OCI-LY1 (cell line): ENCODE data around the gene ZFHX3.

Experiments used
- H2AFZ ChIP-seq: fragments of 200-600 bp; sonication (generic), shearing (Covaris generic); 2 replicates; pipeline ENCODE4 v1.6.0; 2014; ENCODE audit warnings: antibody characterized with exemption, mild to moderate bottlenecking, low read length
- H3F3A ChIP-seq: fragments of 200-600 bp; sonication (generic), shearing (Covaris generic); 2 replicates; pipeline ENCODE4 v1.6.0; 2014; ENCODE audit warnings: mild to moderate bottlenecking, antibody characterized with exemption, low read length, moderate library complexity; ENCODE audit not compliant: insufficient read depth
- H3K27ac ChIP-seq: fragments of 200-600 bp; sonication (generic); 2 replicates; pipeline ENCODE4 v1.5.1; 2014; ENCODE audit warnings: low read length, mixed run types, mild to moderate bottlenecking, low read depth; ENCODE audit not compliant: poor library complexity, severe bottlenecking
- H3K27me3 ChIP-seq: fragments of 200-600 bp; sonication (generic); 2 replicates; pipeline ENCODE4 v1.6.0; 2014; ENCODE audit warnings: antibody characterized with exemption, mild to moderate bottlenecking, low read length, moderate library complexity; ENCODE audit not compliant: insufficient read depth
- H3K36me3 ChIP-seq: fragments of 200-600 bp; sonication (generic); 2 replicates; pipeline ENCODE4 v1.6.1; 2014; ENCODE audit warnings: mild to moderate bottlenecking, antibody characterized with exemption, low read length, moderate library complexity, mixed read lengths; ENCODE audit not compliant: insufficient read depth
- H3K4me1 ChIP-seq: fragments of 200-600 bp; sonication (generic); 2 replicates; pipeline ENCODE4 v1.5.1; 2014; ENCODE audit warnings: mild to moderate bottlenecking, low read length, moderate library complexity; ENCODE audit not compliant: insufficient read depth, severe bottlenecking
- H3K4me2 ChIP-seq: fragments of 200-600 bp; sonication (generic), shearing (Covaris generic); 2 replicates; pipeline ENCODE4 v1.6.1; 2014; ENCODE audit warnings: low read length
- H3K4me3 ChIP-seq: fragments of 200-600 bp; sonication (generic); 2 replicates; pipeline ENCODE4 v1.5.1; 2014; ENCODE audit warnings: low read length, low read depth, mild to moderate bottlenecking, mixed read lengths; ENCODE audit not compliant: poor library complexity, severe bottlenecking
- H3K79me2 ChIP-seq: fragments of 200-600 bp; shearing (Covaris generic); 2 replicates; pipeline ENCODE4 v1.6.1; 2016; ENCODE audit warnings: mixed run types, low read length, mixed read lengths; ENCODE audit not compliant: insufficient read depth
- H3K9ac ChIP-seq: fragments of 200-600 bp; sonication (generic), shearing (Covaris generic); 2 replicates; pipeline ENCODE4 v1.6.1; 2014; ENCODE audit warnings: mild to moderate bottlenecking, low read length, mixed read lengths
- H3K9me2 ChIP-seq: fragments of 200-600 bp; sonication (generic), shearing (Covaris generic); 2 replicates; pipeline ENCODE4 v1.6.1; 2014; ENCODE audit warnings: low read depth, mild to moderate bottlenecking, low read length, mixed read lengths
- H3K9me3 ChIP-seq: fragments of 200-600 bp; shearing (Covaris generic); 2 replicates; pipeline ENCODE4 v1.6.1; 2014; ENCODE audit warnings: low read length, mixed read lengths
- H4K20me1 ChIP-seq: fragments of 200-600 bp; sonication (generic), shearing (Covaris generic); 2 replicates; pipeline ENCODE4 v1.6.0; 2016; ENCODE audit warnings: mild to moderate bottlenecking, low read length; ENCODE audit not compliant: insufficient read depth
- EZH2 ChIP-seq: fragments of 200-600 bp; sonication (generic), shearing (Covaris generic); IDR thresholded peaks from 2 replicates; pipeline ENCODE4 v1.8.0; 2017; ENCODE audit warnings: borderline replicate concordance, mixed run types, mild to moderate bottlenecking, antibody characterized with exemption, low read length, moderate library complexity, mixed read lengths
- TF ChIP-seq, protein P1 (sequence below): fragments of 200-600 bp; sonication (generic), shearing (Covaris generic); IDR thresholded peaks from 2 replicates; pipeline ENCODE4 v1.5.1; 2017; ENCODE audit warnings: mild to moderate bottlenecking, antibody characterized with exemption, low read length, moderate library complexity, mixed read lengths

The ZFHX3 gene

DNA sequence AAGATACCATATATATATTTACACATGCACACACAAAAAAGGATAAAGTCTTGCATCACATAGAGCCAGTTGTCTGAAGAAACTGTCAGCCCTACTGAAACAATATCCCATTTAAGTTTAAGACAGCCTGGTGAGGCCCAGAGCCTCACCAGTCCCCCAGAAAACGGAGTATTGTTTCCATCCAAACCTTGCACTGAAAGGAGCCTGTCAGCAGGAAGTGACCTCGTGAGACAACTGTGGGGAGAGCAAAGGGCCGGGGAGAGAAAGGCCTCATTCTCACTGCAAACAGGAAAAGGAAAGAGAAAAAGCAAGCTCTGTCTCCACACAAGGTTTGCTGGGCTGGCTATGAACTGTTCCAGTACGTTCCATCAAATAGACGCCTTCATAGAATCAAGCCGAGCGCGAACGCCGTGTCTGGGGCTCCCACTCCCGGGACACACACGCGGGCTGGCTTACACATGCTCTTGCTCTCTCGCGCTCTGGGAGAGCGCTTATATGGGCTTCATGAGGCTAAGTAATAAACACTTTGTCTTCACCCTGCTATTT, 44.4 kb upstream of the ZFHX3 start:
- Histone ChIP-seq H3K79me2 (no peaks in the 10 kb centered on the region), H3K4me2 (no peak overlapping the region), H3K4me3 (no peak overlapping the region), H3K4me1 (no peaks in the 10 kb centered on the region), H3K27ac (no peak overlapping the region), H3K9ac (no peak overlapping the region), H3K36me3 (no peaks in the 10 kb centered on the region), H3K9me2 (no peaks in the 10 kb centered on the region), H3K27me3 (no peaks in the 10 kb centered on the region), H3K9me3 (no peaks in the 10 kb centered on the region), H4K20me1 (no peaks in the 10 kb centered on the region), H3F3A (no peaks in the 10 kb centered on the region), H2AFZ (no peak overlapping the region)
- TF ChIP-seq EZH2, result no peak
- TF ChIP-seq, protein P1, sequence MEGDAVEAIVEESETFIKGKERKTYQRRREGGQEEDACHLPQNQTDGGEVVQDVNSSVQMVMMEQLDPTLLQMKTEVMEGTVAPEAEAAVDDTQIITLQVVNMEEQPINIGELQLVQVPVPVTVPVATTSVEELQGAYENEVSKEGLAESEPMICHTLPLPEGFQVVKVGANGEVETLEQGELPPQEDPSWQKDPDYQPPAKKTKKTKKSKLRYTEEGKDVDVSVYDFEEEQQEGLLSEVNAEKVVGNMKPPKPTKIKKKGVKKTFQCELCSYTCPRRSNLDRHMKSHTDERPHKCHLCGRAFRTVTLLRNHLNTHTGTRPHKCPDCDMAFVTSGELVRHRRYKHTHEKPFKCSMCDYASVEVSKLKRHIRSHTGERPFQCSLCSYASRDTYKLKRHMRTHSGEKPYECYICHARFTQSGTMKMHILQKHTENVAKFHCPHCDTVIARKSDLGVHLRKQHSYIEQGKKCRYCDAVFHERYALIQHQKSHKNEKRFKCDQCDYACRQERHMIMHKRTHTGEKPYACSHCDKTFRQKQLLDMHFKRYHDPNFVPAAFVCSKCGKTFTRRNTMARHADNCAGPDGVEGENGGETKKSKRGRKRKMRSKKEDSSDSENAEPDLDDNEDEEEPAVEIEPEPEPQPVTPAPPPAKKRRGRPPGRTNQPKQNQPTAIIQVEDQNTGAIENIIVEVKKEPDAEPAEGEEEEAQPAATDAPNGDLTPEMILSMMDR, result no peak

DNA sequence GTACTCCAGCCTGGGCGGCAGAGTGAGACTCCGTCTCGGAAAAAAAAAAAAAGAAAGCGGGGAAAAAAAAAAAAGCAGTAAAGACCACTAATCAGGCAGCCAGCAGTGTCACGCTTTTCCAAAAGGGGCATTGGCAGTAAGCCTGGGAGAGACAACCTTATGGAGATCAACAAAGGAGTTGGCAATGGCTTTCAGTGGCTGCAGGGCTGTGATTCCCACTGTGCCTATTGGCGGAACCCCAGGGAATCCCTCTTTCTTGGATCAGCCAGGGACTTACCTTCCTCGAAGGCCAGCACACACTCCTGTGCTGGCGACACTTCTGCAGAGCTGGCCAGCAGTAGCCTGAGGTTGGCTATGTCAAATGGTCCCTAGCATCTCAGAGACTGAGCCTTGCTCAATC, 43.2 kb upstream of the ZFHX3 start:
- Histone ChIP-seq H3K79me2 (no peaks in the 10 kb centered on the region), H3K27me3 (no peaks in the 10 kb centered on the region), H3K36me3 (no peaks in the 10 kb centered on the region), H2AFZ (no peak overlapping the region), H3K9me3 (no peaks in the 10 kb centered on the region), H3K9me2 (no peaks in the 10 kb centered on the region), H3K4me3 (no peak overlapping the region), H3F3A (no peaks in the 10 kb centered on the region), H3K4me1 (no peaks in the 10 kb centered on the region), H4K20me1 (no peaks in the 10 kb centered on the region), H3K27ac (no peak overlapping the region), H3K9ac (no peak overlapping the region), H3K4me2 (no peak overlapping the region)
- TF ChIP-seq, protein P1, result no peak
- TF ChIP-seq EZH2, result no peak

DNA sequence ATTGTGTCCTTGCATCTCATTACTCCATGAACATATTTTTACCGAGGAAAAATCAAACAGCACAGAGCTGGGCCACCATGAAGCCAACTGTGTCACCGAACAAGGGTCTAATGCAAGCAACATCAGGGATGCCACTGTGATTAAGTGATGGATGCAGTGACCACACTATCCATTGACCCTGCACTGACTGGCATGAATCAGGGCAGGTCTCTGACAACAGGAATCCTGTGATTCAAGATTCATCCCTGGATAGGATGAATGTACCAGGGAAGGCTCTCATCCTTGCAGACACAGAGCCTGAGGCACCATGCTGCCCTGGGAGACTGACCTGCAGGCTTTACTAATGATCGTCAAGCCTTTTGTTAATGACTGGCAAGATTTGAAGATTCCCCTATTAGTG, 41.5 kb upstream of the ZFHX3 start:
- H3K9ac ChIP-seq, result no peak overlapping the region
- no peaks in the 10 kb centered on the region for H3K79me2 ChIP-seq
- no peak overlapping the region for H2AFZ ChIP-seq
- no peak overlapping the region for H3K27ac ChIP-seq
- no peaks in the 10 kb centered on the region for H3K9me3 ChIP-seq
- no peaks in the 10 kb centered on the region; the same call in 1 of the 2 replicates for H3K36me3 ChIP-seq
- no peaks in the 10 kb centered on the region for H3K9me2 ChIP-seq
- no peaks in the 10 kb centered on the region for H3K27me3 ChIP-seq
- H3K4me3 ChIP-seq, result no peak overlapping the region
- TF ChIP-seq, protein P1, result no peak
- no peak for TF ChIP-seq EZH2
- no peaks in the 10 kb centered on the region for H3K4me1 ChIP-seq
- H3K4me2 ChIP-seq, result no peak overlapping the region
- H4K20me1 ChIP-seq, result no peaks in the 10 kb centered on the region
- no peaks in the 10 kb centered on the region for H3F3A ChIP-seq
